Naive thymus-derived CD4-positive, alpha-beta T cell (primary cell): ENCODE measurements around the gene CASD1. TPM values are rescaled to one million over a fixed set of nuclear protein-coding genes. Genes with fewer than 3 reads are reported as not detected.

ENCODE experiments used
- ATAC-seq: fragments of 150-1000 bp; cut with Tn5 transposase; 2 replicates; pipeline ENCODE4 v1.10.0; 2021; ENCODE audit warnings: mild to moderate bottlenecking, moderate library complexity
- CTCF ChIA-PET: fragments of 350-600 bp; sonication (Branson Sonifier 250); formaldehyde crosslinking; loops from one replicate; lab custom pipeline; 2021; ENCODE audit warnings: antibody characterized with exemption; lab: Charles Lee
- POLR2A ChIA-PET: fragments of 350-600 bp; sonication (Branson Sonifier 250); formaldehyde crosslinking; loops from one replicate; lab custom pipeline; 2021; ENCODE audit warnings: antibody characterized with exemption, inconsistent platforms; lab: Charles Lee
- DNase-seq, 9 donors: peaks; one replicate each; pipeline versions ENCODE4 v3.0.0 to v3.0.0-alpha.2; 2020 to 2022; ENCODE audit warnings: mixed read lengths in 1 of 9
- H3K27ac ChIP-seq: one replicate; pipeline ENCODE4 v1.7.0; 2013; ENCODE audit warnings: mild to moderate bottlenecking, low read depth, low read length, moderate library complexity
- H3K27me3 ChIP-seq, 2 donors: one replicate each; pipeline ENCODE4 v1.7.0; 2013; ENCODE audit warnings: low read length in 2 of 2, mild to moderate bottlenecking in 2 of 2, moderate library complexity in 2 of 2; ENCODE audit not compliant: control insufficient read depth in 2 of 2, insufficient read depth in 2 of 2
- H3K36me3 ChIP-seq, 3 experiments: 1 replicate in 2 of 3; 2 replicates in 1 of 3; pipeline ENCODE4 v1.7.0; 2013; ENCODE audit warnings: low read length in 3 of 3, mild to moderate bottlenecking in 3 of 3, moderate library complexity in 1 of 3; ENCODE audit not compliant: insufficient read depth in 3 of 3, control insufficient read depth in 2 of 3
- H3K4me1 ChIP-seq, 2 donors: one replicate each; pipeline ENCODE4 v1.7.0; 2013; ENCODE audit warnings: low read length in 2 of 2, mild to moderate bottlenecking in 2 of 2, moderate library complexity in 1 of 2; ENCODE audit not compliant: control insufficient read depth in 2 of 2, insufficient read depth in 2 of 2
- H3K4me3 ChIP-seq: 2 replicates; pipeline ENCODE4 v1.7.0; 2013; ENCODE audit warnings: mild to moderate bottlenecking, low read length
- H3K9me3 ChIP-seq, 3 experiments: 1 replicate in 2 of 3; 2 replicates in 1 of 3; pipeline ENCODE4 v1.7.0; 2013; ENCODE audit warnings: low read length in 3 of 3; ENCODE audit not compliant: control insufficient read depth in 2 of 3
- H3K27ac Mint-ChIP-seq, 9 donors: one replicate each; pipeline ENCODE4 v1.8.0; 2020 to 2022; ENCODE audit warnings: mixed read lengths in 9 of 9, mild to moderate bottlenecking in 8 of 9, moderate library complexity in 5 of 9, inconsistent platforms in 2 of 9
- H3K27me3 Mint-ChIP-seq, 5 donors: one replicate each; pipeline ENCODE4 v1.8.0; 2021 to 2022; ENCODE audit warnings: mixed read lengths in 5 of 5, mild to moderate bottlenecking in 1 of 5
- H3K36me3 Mint-ChIP-seq, 5 donors: one replicate each; pipeline ENCODE4 v1.8.0; 2020 to 2022; ENCODE audit warnings: mixed read lengths in 5 of 5, mild to moderate bottlenecking in 3 of 5, inconsistent platforms in 1 of 5
- H3K4me1 Mint-ChIP-seq, 7 donors: one replicate each; pipeline ENCODE4 v1.8.0; 2020 to 2022; ENCODE audit warnings: mixed read lengths in 7 of 7, mild to moderate bottlenecking in 3 of 7, inconsistent platforms in 1 of 7
- H3K4me3 Mint-ChIP-seq, 10 donors: one replicate each; pipeline ENCODE4 v1.8.0; 2020 to 2022; ENCODE audit warnings: mild to moderate bottlenecking in 10 of 10, mixed read lengths in 10 of 10, moderate library complexity in 6 of 10, inconsistent platforms in 2 of 10
- H3K9me3 Mint-ChIP-seq, 11 donors: one replicate each; pipeline ENCODE4 v1.8.0; 2020 to 2022; ENCODE audit warnings: mixed read lengths in 11 of 11, mild to moderate bottlenecking in 4 of 11, inconsistent platforms in 1 of 11, moderate library complexity in 1 of 11
- intact Hi-C, 2 donors: fragments of 100-400 bp; cut with micrococcal nuclease; formaldehyde crosslinking; loops; one replicate each; pipeline ENCODE4 v1.15.1; 2023
- polyA plus RNA-seq, 2 donors: library from polyadenylated mRNA; unstranded; fragments of 300-500 nt; fragmentation: Illumina TruSeq; gene quantifications; one replicate each; pipeline ENCODE4 v1.2.3, GENCODE V29; 2021
- total RNA-seq, 6 experiments: library from RNA in 5 of 6; stranded (reverse) in 5 of 6; gene quantifications; 1 replicate in 5 of 6; 2 replicates in 1 of 6; pipeline ENCODE4 v1.2.3 and lab custom pipeline; 2021 to 2026

The CASD1 gene
- total and polyA plus RNA-seq, 7 experiments from 2014 or later = 8.6 to 31.7 (median 19.1) TPM

DNA sequence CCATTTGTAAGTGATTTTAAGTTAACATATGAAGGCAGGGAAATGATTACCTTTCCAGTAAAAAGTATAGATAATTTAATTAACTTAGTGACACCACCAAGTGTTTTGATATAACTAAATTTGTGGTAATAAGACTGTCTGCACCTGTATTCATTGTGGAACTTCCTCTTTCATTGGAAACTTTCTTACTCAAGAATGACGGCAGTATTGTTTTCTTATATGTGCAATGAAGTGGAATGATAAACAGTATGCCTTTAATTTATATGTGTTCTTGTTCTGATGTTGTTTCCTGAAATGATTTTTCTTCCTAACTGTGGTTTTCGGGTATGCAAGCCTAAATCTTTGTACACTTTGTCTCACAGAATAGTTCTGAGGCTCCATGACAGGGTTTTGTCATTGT, 46.4 kb downstream of the CASD1 start:
- POLR2A ChIA-PET = no interaction called here
- no peaks in the 10 kb centered on the region for H3K9me3 Mint-ChIP-seq
- H3K27ac ChIP-seq = no peak overlapping the region

GRCh38 chr7:94557215-94557614, 47.6 kb downstream of the CASD1 start:
- Mint-ChIP-seq H3K9me3 (no peaks in the 10 kb centered on the region), H3K27ac (no peak overlapping the region), H3K4me1 (no peaks in the 10 kb centered on the region), H3K4me3 (no peak overlapping the region), H3K27me3 (no peaks in the 10 kb centered on the region), H3K36me3 (peaks cover 4 to 62% (median 36%) of the 10 kb centered on the region in 5 donors)
- DNase-seq (no peak), ATAC-seq (no peak)
- H3K27ac ChIP-seq = no peak overlapping the region
- peaks cover 0 to 7% (median 0%) of the 10 kb centered on the region in 3 experiments for H3K36me3 ChIP-seq
- H3K4me3 ChIP-seq = no peak overlapping the region
- no peaks in the 10 kb centered on the region for H3K27me3 ChIP-seq
- POLR2A ChIA-PET = no interaction called here
- intact Hi-C loops = no loop called here
- no peaks in the 10 kb centered on the region for H3K4me1 ChIP-seq
- CTCF ChIA-PET = no interaction called here
- H3K9me3 ChIP-seq = no peaks in the 10 kb centered on the region

More for the DNA sequence above, 46.4 kb downstream of the CASD1 start:
- no peak overlapping the region for H3K27ac Mint-ChIP-seq
- CTCF ChIA-PET = no interaction called here
- H3K36me3 Mint-ChIP-seq = peaks cover 5 to 67% (median 39%) of the 10 kb centered on the region in 5 donors
- no peak for ATAC-seq
- intact Hi-C loops = no loop called here
- H3K4me1 Mint-ChIP-seq = no peaks in the 10 kb centered on the region
- Histone ChIP-seq H3K36me3 (peaks cover 0 to 7% (median 0%) of the 10 kb centered on the region in 3 experiments), H3K4me3 (no peak overlapping the region), H3K9me3 (no peaks in the 10 kb centered on the region), H3K27me3 (no peaks in the 10 kb centered on the region), H3K4me1 (no peaks in the 10 kb centered on the region)
- DNase-seq = no peak
- H3K27me3 Mint-ChIP-seq = no peaks in the 10 kb centered on the region
- no peak overlapping the region for H3K4me3 Mint-ChIP-seq

DNA sequence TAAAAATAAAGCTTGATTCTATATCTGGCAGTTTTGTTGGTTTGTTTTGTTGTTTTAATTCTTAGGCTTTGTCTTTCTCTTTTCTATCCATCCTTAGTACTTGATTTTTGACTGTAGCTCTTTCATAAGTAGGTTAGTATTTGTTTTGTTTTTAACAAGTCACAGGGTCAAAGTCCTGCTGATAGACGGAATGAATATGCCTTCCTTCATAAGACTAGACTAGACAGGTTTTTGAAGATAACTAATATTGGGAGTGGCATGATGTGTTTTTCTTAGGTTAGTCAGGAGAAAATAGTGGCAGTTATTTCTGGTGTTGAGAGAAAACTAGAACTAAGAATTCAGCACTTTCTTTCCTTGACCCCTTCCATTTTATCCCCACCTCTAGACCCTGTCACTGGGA, 50.4 kb downstream of the CASD1 start:
- POLR2A ChIA-PET = no interaction called here
- Histone ChIP-seq H3K4me3 (no peak overlapping the region), H3K27me3 (no peaks in the 10 kb centered on the region), H3K4me1 (no peaks in the 10 kb centered on the region), H3K9me3 (no peaks in the 10 kb centered on the region), H3K36me3 (no peaks in the 10 kb centered on the region), H3K27ac (no peak overlapping the region)
- CTCF ChIA-PET = no interaction called here
- intact Hi-C loops = no loop called here
- H3K27me3 Mint-ChIP-seq = no peaks in the 10 kb centered on the region
- no peak overlapping the region for H3K4me3 Mint-ChIP-seq
- no peaks in the 10 kb centered on the region for H3K4me1 Mint-ChIP-seq
- H3K27ac Mint-ChIP-seq = no peak overlapping the region
- no peak for DNase-seq
- H3K36me3 Mint-ChIP-seq = peaks cover 2 to 54% (median 21%) of the 10 kb centered on the region in 5 donors
- ATAC-seq = no peak
- peaks cover 0 to 7% (median 0%) of the 10 kb centered on the region in 11 donors for H3K9me3 Mint-ChIP-seq

DNA sequence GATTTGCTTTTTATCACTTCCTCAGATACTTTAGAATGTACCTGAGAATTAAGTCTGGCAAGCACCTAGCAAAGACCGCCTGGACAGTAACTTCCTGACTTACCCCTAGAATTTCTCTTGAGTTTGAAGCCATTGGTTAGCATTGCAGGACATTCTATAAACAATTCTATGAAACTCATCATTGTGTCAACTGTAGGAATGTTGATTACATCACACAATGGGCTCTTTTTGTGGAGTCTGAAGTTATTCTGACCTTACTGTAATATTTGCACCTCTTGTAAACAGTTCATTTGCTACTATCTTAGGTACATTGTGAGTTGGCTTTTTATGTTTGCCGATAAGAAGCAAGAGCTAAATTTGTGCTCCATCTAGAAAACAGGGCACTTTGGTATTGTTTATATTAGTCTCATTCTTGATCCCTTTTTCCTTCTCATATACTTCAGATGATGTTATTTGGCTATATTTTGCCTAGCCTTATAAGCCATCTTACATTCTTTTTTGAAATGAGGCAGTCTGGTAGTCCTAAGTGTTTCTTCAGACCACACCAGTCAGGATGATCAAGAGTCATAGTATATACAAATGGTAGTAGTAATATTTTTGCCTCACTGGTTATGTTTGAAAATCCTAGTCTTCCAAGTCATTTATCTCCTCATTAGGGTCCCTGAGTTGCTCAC, 52.4 kb downstream of the CASD1 start:
- intact Hi-C loops = no loop called here
- Histone ChIP-seq H3K27me3 (no peaks in the 10 kb centered on the region), H3K9me3 (no peaks in the 10 kb centered on the region), H3K4me3 (no peak overlapping the region), H3K27ac (no peak overlapping the region), H3K36me3 (no peaks in the 10 kb centered on the region), H3K4me1 (no peaks in the 10 kb centered on the region)
- Mint-ChIP-seq H3K4me1 (no peaks in the 10 kb centered on the region), H3K27ac (no peak overlapping the region), H3K4me3 (no peak overlapping the region), H3K9me3 (peaks cover 0 to 7% (median 0%) of the 10 kb centered on the region in 11 donors), H3K27me3 (no peaks in the 10 kb centered on the region), H3K36me3 (peaks cover 0 to 44% (median 22%) of the 10 kb centered on the region in 5 donors)
- CTCF ChIA-PET = no interaction called here
- no peak for DNase-seq
- ATAC-seq = no peak
- POLR2A ChIA-PET = no interaction called here

DNA sequence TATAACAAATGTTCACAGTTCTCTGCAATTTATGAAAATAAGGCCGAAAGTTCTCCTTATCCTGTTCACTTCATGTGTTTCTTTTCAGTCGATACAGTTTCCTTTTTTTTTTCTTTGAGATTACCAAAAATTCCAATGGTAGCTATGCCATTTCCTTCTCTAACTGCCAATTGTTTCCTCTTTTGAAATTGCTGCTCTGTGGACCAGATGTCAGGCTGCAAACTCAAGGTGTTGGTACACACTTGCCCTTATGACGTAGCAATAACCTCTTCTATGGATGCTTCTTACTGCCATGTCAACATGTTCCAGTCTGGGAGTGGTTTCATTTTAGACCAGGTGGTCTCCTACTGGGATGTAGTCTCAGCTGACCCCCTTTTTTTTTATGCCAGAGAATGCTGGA, 52.9 kb downstream of the CASD1 start:
- Histone ChIP-seq H3K27ac (no peak overlapping the region), H3K36me3 (no peaks in the 10 kb centered on the region), H3K27me3 (no peaks in the 10 kb centered on the region), H3K9me3 (no peaks in the 10 kb centered on the region), H3K4me1 (no peaks in the 10 kb centered on the region), H3K4me3 (no peak overlapping the region)
- Mint-ChIP-seq H3K4me3 (no peak overlapping the region), H3K27ac (no peak overlapping the region), H3K27me3 (no peaks in the 10 kb centered on the region), H3K4me1 (no peaks in the 10 kb centered on the region), H3K36me3 (peaks cover 0 to 49% (median 22%) of the 10 kb centered on the region in 5 donors), H3K9me3 (peaks cover 0 to 7% (median 0%) of the 10 kb centered on the region in 11 donors)
- POLR2A ChIA-PET = no interaction called here
- CTCF ChIA-PET = no interaction called here
- ATAC-seq = no peak
- intact Hi-C loops = no loop called here
- DNase-seq = no peak

GRCh38 chr7:94565247-94565894, 55.8 kb downstream of the CASD1 start:
- intact Hi-C loops = no loop called here
- Mint-ChIP-seq H3K27me3 (no peaks in the 10 kb centered on the region), H3K9me3 (peaks cover 0 to 10% (median 5%) of the 10 kb centered on the region in 11 donors), H3K36me3 (peaks cover 0 to 53% (median 31%) of the 10 kb centered on the region in 5 donors), H3K4me1 (no peaks in the 10 kb centered on the region), H3K27ac (no peak overlapping the region), H3K4me3 (no peak overlapping the region)
- no peak overlapping the region for H3K27ac ChIP-seq
- H3K36me3 ChIP-seq = no peaks in the 10 kb centered on the region
- ATAC-seq (no peak), DNase-seq (no peak)
- ChIA-PET CTCF (no interaction called here), POLR2A (no interaction called here)
- H3K9me3 ChIP-seq = no peaks in the 10 kb centered on the region
- no peaks in the 10 kb centered on the region for H3K4me1 ChIP-seq
- H3K4me3 ChIP-seq = no peak overlapping the region
- H3K27me3 ChIP-seq = no peaks in the 10 kb centered on the region

- DNase-seq (no peak), ATAC-seq (no peak)
- Mint-ChIP-seq H3K9me3 (peaks cover 0 to 22% (median 5%) of the 10 kb centered on the region in 11 donors), H3K4me3 (no peak overlapping the region), H3K27ac (no peak overlapping the region), H3K36me3 (peaks cover 5 to 56% (median 42%) of the 10 kb centered on the region in 5 donors), H3K27me3 (no peaks in the 10 kb centered on the region), H3K4me1 (no peaks in the 10 kb centered on the region)
- H3K4me1 ChIP-seq = no peaks in the 10 kb centered on the region
- H3K9me3 ChIP-seq = no peaks in the 10 kb centered on the region
- H3K4me3 ChIP-seq = no peak overlapping the region
- H3K27me3 ChIP-seq = no peaks in the 10 kb centered on the region
- ChIA-PET CTCF (no interaction called here), POLR2A (no interaction called here)
- H3K36me3 ChIP-seq = no peaks in the 10 kb centered on the region
- intact Hi-C loops = no loop called here
- no peak overlapping the region for H3K27ac ChIP-seq
Observed at GRCh38 chr7:94567396-94567795, 57.8 kb downstream of the CASD1 start.
